H9 (cell line): ENCODE measurements around the gene ZNF555. TPM values are rescaled to one million over a fixed set of nuclear protein-coding genes. Genes with fewer than 3 reads are reported as not detected.

ENCODE experiments used
- DNase-seq: peaks from one replicate; pipeline ENCODE4 v3.0.0-alpha.2; 2017
- H2AFZ ChIP-seq: one replicate; pipeline ENCODE4 v1.6.1; 2013; ENCODE audit warnings: mild to moderate bottlenecking, low read length, control low read depth, moderate library complexity
- H2AK5ac ChIP-seq: 2 replicates; pipeline ENCODE4 v1.6.1; 2013; ENCODE audit warnings: low read length, control low read depth, mixed read lengths; ENCODE audit not compliant: insufficient read length
- H2BK120ac ChIP-seq: one replicate; pipeline ENCODE4 v1.6.1; 2013; ENCODE audit warnings: low read depth, mild to moderate bottlenecking, low read length, control low read depth, inconsistent platforms; ENCODE audit not compliant: poor library complexity, severe bottlenecking
- H2BK12ac ChIP-seq: 2 replicates; pipeline ENCODE4 v1.6.1; 2013; ENCODE audit warnings: low read length, control low read depth, mixed read lengths, low read depth; ENCODE audit not compliant: insufficient read length
- H2BK15ac ChIP-seq: 2 replicates; pipeline ENCODE4 v1.6.1; 2013; ENCODE audit warnings: low read depth, low read length, control low read depth
- H2BK20ac ChIP-seq: one replicate; pipeline ENCODE4 v1.6.1; 2013; ENCODE audit warnings: low read depth, mild to moderate bottlenecking, low read length, control low read depth, inconsistent platforms; ENCODE audit not compliant: poor library complexity, severe bottlenecking
- H2BK5ac ChIP-seq: 2 replicates; pipeline ENCODE4 v1.6.1; 2013; ENCODE audit warnings: low read length, control low read depth, mixed read lengths; ENCODE audit not compliant: insufficient read length
- H3K14ac ChIP-seq: 2 replicates; pipeline ENCODE4 v1.6.1; 2013; ENCODE audit warnings: low read length, control low read depth; ENCODE audit not compliant: insufficient read depth
- H3K18ac ChIP-seq: 2 replicates; pipeline ENCODE4 v1.6.1; 2013; ENCODE audit warnings: low read depth, mild to moderate bottlenecking, mixed read lengths, low read length, control low read depth; ENCODE audit not compliant: insufficient read length
- H3K23ac ChIP-seq: 2 replicates; pipeline ENCODE4 v1.6.1; 2013; ENCODE audit warnings: low read length, control low read depth, mixed read lengths, low read depth; ENCODE audit not compliant: insufficient read length
- H3K23me2 ChIP-seq: 2 replicates; pipeline ENCODE4 v1.6.1; 2013; ENCODE audit warnings: low read depth, mild to moderate bottlenecking, mixed read lengths, low read length, control low read depth; ENCODE audit not compliant: insufficient read length, poor library complexity, severe bottlenecking
- H3K27ac ChIP-seq: 2 replicates; pipeline ENCODE4 v1.5.1; 2013; ENCODE audit warnings: low read length, control low read depth, mixed read lengths, low read depth; ENCODE audit not compliant: insufficient read length
- H3K27me3 ChIP-seq: 2 replicates; pipeline ENCODE4 v1.6.1; 2013; ENCODE audit warnings: low read length, control low read depth, inconsistent platforms; ENCODE audit not compliant: insufficient read depth
- H3K4ac ChIP-seq: 2 replicates; pipeline ENCODE4 v1.6.1; 2013; ENCODE audit warnings: low read depth, mild to moderate bottlenecking, control low read depth, inconsistent platforms, low read length, moderate library complexity
- H3K4me1 ChIP-seq: 2 replicates; pipeline ENCODE4 v1.6.1; 2013; ENCODE audit warnings: low read length, control low read depth, inconsistent platforms; ENCODE audit not compliant: insufficient read depth
- H3K4me2 ChIP-seq: 2 replicates; pipeline ENCODE4 v1.6.1; 2013; ENCODE audit warnings: low read length, control low read depth, mixed read lengths; ENCODE audit not compliant: insufficient read length, insufficient read depth
- H3K56ac ChIP-seq: 2 replicates; pipeline ENCODE4 v1.6.1; 2013; ENCODE audit warnings: low read depth, mild to moderate bottlenecking, mixed read lengths, low read length, control low read depth; ENCODE audit not compliant: insufficient read length
- H3K79me1 ChIP-seq: 2 replicates; pipeline ENCODE4 v1.6.1; 2013; ENCODE audit warnings: low read depth, mild to moderate bottlenecking, moderate library complexity, low read length, control low read depth, inconsistent platforms; ENCODE audit not compliant: insufficient read depth, poor library complexity, severe bottlenecking
- H3K79me2 ChIP-seq: 2 replicates; pipeline ENCODE4 v1.6.1; 2013; ENCODE audit warnings: low read length, control low read depth, inconsistent platforms; ENCODE audit not compliant: insufficient read depth
- H3K9ac ChIP-seq: 2 replicates; pipeline ENCODE4 v1.6.1; 2013; ENCODE audit warnings: low read length, control low read depth, mixed read lengths; ENCODE audit not compliant: insufficient read length; ENCODE audit errors: extremely low read depth
- H3K9me3 ChIP-seq: one replicate; pipeline ENCODE4 v1.6.1; 2013; ENCODE audit warnings: low read depth, low read length, inconsistent platforms; ENCODE audit not compliant: control insufficient read depth
- H3T11ph ChIP-seq: one replicate; pipeline ENCODE4 v1.6.1; 2013; ENCODE audit warnings: mild to moderate bottlenecking, low read length, control low read depth, inconsistent platforms
- H4K20me1 ChIP-seq: one replicate; pipeline ENCODE4 v1.6.1; 2013; ENCODE audit not compliant: control insufficient read depth, insufficient read length, insufficient read depth
- H4K5ac ChIP-seq: 2 replicates; pipeline ENCODE4 v1.6.1; 2013; ENCODE audit warnings: low read depth, mild to moderate bottlenecking, mixed read lengths, low read length, control low read depth; ENCODE audit not compliant: insufficient read length
- H4K8ac ChIP-seq: replicated peaks from 2 replicates; pipeline ENCODE4 v1.6.1; 2013; ENCODE audit warnings: low read length, control low read depth, mixed read lengths, low read depth; ENCODE audit not compliant: insufficient read length
- H4K91ac ChIP-seq: 2 replicates; pipeline ENCODE4 v1.6.1; 2013; ENCODE audit warnings: low read depth, mild to moderate bottlenecking, moderate library complexity, mixed read lengths, low read length, control low read depth; ENCODE audit not compliant: insufficient read length
- H3K27ac Mint-ChIP-seq, 3 experiments: 2 replicates in 2 of 3; 3 replicates in 1 of 3; pipeline ENCODE4 v1.8.0; 2020 to 2021; ENCODE audit warnings: mixed read lengths in 3 of 3, mild to moderate bottlenecking in 1 of 3, moderate library complexity in 1 of 3
- H3K27me3 Mint-ChIP-seq: 2 replicates; pipeline ENCODE4 v1.8.0; 2021; ENCODE audit warnings: low read depth, mild to moderate bottlenecking, moderate library complexity, mixed read lengths
- H3K36me3 Mint-ChIP-seq, 3 experiments: 2 replicates in 2 of 3; 3 replicates in 1 of 3; pipeline ENCODE4 v1.8.0; 2020 to 2021; ENCODE audit warnings: low read depth in 3 of 3, mixed read lengths in 3 of 3; ENCODE audit not compliant: insufficient read depth in 1 of 3
- H3K4me1 Mint-ChIP-seq, 2 experiments: 2 replicates each; pipeline ENCODE4 v1.8.0; 2020; ENCODE audit warnings: mixed read lengths in 2 of 2
- H3K4me3 Mint-ChIP-seq, 2 experiments: 2 replicates in 1 of 2; 3 replicates in 1 of 2; pipeline ENCODE4 v1.8.0; 2020 to 2021; ENCODE audit warnings: mild to moderate bottlenecking in 2 of 2, mixed read lengths in 2 of 2, moderate library complexity in 1 of 2
- H3K9me3 Mint-ChIP-seq, 2 experiments: 2 replicates in 1 of 2; 3 replicates in 1 of 2; pipeline ENCODE4 v1.8.0; 2020; ENCODE audit warnings: mild to moderate bottlenecking in 2 of 2, mixed read lengths in 2 of 2, moderate library complexity in 1 of 2
- WGBS: extraction: QIAGEN DNeasy Blood & Tissue Kit; methylation state at CpG from one replicate; pipeline ENCODE4 v1.1.7; 2013; ENCODE audit warnings: missing lambda C conversion rate, low lambda C conversion rate, mixed read lengths; ENCODE audit not compliant: insufficient read length; ENCODE audit errors: extremely low coverage; 5-methylcytosine and 5-hydroxymethylcytosine counted together
- total RNA-seq: library from RNA; stranded (reverse); gene quantifications from 2 replicates; pipeline ENCODE4 v1.2.1, GENCODE V29; 2021
- TF ChIP-seq, protein P1 (sequence below): fragments of 200-600 bp; sonication (generic); conservative IDR thresholded peaks from 3 replicates; pipeline ENCODE4 v1.8.0; 2021; ENCODE audit warnings: antibody characterized with exemption, mild to moderate bottlenecking

Gene ZNF555
- total RNA-seq, 1 experiment from 2014 or later: 7.8 TPM

DNA sequence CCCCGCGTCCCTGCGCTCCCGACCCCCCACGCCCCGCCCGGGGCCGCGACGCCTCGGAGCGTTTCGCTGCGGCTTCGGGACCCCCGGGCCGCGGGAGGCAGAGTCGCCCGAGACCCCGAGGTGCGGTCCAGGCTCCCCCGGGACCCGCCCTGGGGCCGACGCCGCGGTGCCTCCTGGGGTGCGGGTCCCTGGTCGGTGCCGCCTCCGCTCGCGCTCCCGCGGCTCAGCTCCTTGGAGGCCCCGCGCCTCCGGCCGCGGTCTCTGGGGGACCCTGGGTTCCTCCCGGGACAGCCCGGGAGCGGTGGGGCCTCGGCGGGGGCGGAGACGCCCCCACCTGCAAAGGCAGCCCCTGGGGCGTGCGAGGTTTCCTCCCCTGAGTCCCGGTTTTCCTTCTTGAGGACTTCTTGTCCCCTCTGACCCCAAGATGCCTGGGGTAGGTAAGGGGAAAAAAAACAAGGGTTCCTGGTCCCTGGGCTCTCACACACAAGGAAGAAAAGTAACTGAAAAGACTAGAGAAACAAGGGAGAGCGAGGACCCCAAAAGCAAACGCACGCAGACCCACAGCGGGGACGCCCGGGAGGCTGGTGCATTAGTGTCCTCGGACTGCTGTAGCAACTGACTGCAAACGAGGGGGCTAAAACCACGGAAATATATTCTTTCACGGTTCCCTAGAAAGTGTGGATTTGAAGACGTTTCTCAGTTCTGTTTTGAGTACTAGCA lies 740 bp downstream of the ZNF555 start:
- no peak overlapping the region for H4K8ac ChIP-seq
- H3K27ac ChIP-seq: no peak overlapping the region
- no peak overlapping the region for H3T11ph ChIP-seq
- no peak overlapping the region for H2BK20ac ChIP-seq
- H3K23ac ChIP-seq: no peak overlapping the region
- TF ChIP-seq, protein P1, sequence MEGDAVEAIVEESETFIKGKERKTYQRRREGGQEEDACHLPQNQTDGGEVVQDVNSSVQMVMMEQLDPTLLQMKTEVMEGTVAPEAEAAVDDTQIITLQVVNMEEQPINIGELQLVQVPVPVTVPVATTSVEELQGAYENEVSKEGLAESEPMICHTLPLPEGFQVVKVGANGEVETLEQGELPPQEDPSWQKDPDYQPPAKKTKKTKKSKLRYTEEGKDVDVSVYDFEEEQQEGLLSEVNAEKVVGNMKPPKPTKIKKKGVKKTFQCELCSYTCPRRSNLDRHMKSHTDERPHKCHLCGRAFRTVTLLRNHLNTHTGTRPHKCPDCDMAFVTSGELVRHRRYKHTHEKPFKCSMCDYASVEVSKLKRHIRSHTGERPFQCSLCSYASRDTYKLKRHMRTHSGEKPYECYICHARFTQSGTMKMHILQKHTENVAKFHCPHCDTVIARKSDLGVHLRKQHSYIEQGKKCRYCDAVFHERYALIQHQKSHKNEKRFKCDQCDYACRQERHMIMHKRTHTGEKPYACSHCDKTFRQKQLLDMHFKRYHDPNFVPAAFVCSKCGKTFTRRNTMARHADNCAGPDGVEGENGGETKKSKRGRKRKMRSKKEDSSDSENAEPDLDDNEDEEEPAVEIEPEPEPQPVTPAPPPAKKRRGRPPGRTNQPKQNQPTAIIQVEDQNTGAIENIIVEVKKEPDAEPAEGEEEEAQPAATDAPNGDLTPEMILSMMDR: no peak
- H2BK15ac ChIP-seq: no peak overlapping the region
- H3K4ac ChIP-seq: no peak overlapping the region
- Mint-ChIP-seq H3K9me3 (peaks cover 17 to 37% of the 10 kb centered on the region in 2 experiments), H3K27me3 (no peaks in the 10 kb centered on the region; the same call in 1 of the 2 replicates), H3K4me3 (peak overlapping the region; percentile 67 to 85), H3K36me3 (peaks cover 29 to 30% (median 29%) of the 10 kb centered on the region in 3 experiments), H3K27ac (no peak overlapping the region), H3K4me1 (peaks cover 5 to 13% of the 10 kb centered on the region in 2 experiments)
- H3K4me2 ChIP-seq: peak overlapping the region; percentile 62
- H2BK120ac ChIP-seq: no peak overlapping the region
- WGBS: no CpG with 5 or more reads among the region's 62 CpGs
- DNase-seq: no peak
- no peaks in the 10 kb centered on the region for H3K79me1 ChIP-seq
- H4K5ac ChIP-seq: no peak overlapping the region
- H3K18ac ChIP-seq: no peak overlapping the region
- H3K27me3 ChIP-seq: no peaks in the 10 kb centered on the region
- no peak overlapping the region for H3K56ac ChIP-seq
- H3K4me1 ChIP-seq: no peaks in the 10 kb centered on the region
- 0 out of 2 replicates have a peak, but pooled peaks cover 2% of the 10 kb centered on the region for H3K79me2 ChIP-seq
- no peak overlapping the region for H2BK12ac ChIP-seq
- no peak overlapping the region for H2AFZ ChIP-seq
- no peak overlapping the region for H3K14ac ChIP-seq
- no peak overlapping the region for H2BK5ac ChIP-seq
- peak overlapping the region; percentile 7 for H3K9ac ChIP-seq
- no peaks in the 10 kb centered on the region for H4K20me1 ChIP-seq
- H2AK5ac ChIP-seq: no peak overlapping the region
- H4K91ac ChIP-seq: no peak overlapping the region
- H3K23me2 ChIP-seq: peaks cover 5% of the 10 kb centered on the region
- no peaks in the 10 kb centered on the region for H3K9me3 ChIP-seq
